Measurements from ENCODE around the gene SLC35E3. TPM values are rescaled to one million over a fixed set of nuclear protein-coding genes. Genes with fewer than 3 reads are reported as not detected.
A peak's percentile ranks its signal among the peaks of the same experiment; 100 is the strongest.

The SLC35E3 gene
- polyA plus RNA-seq, 1 of the 3 experiments (the other 2 are of a cell fraction): 5.7 TPM

DNA sequence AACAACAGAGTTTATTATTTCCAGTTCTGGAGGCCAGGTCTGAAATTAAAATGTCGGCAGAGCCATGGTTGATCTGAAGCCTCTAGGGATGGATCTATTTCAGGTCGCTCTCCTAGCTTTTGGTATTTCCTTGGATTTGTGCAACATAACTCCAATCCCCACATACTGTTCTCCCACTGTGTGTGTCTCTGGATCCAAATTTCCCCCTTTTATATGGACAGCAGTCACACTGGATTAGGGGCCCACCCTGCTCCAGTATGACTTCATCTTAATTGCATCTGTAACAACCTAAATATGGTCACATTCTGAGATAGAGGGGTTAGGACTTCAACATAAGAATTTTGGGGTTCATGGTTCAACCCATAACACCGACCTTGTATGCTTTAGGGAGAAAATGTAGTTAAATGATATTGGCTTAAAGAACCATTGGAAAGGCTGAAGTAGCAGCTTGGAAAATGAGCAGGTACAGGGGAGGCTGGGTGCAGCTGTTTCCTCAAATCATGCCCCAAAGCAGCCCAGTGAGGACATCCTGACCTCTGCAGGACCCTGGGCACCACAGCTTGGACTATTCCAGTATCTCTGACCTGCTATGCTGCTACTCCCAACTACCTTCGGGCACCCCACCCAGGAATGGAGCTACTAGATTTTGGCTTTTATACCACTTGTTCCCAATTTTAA lies 48.1 kb downstream of the SLC35E3 start:
- Histone ChIP-seq H3K27ac (ENCODE audit: low read depth in 2 of 2, low read length in 1 of 2) (no peak overlapping the region; a peak in 1 of 4 replicates), H4K20me1 (ENCODE audit: insufficient read depth) (no peaks in the 10 kb centered on the region), H3K79me2 (ENCODE audit: insufficient read depth) (no peaks in the 10 kb centered on the region), H3K36me3 (replicated peaks in 1 of 2; ENCODE audit: control insufficient read depth in 1 of 2, insufficient read depth in 2 of 2, low read length in 1 of 2) (no peaks in the 10 kb centered on the region), H3K27me3 (ENCODE audit: insufficient read depth) (no peaks in the 10 kb centered on the region), H3K4me3 (ENCODE audit: low read depth in 2 of 2, low read length in 1 of 2) (no peak overlapping the region), H3K9me2 (no peaks in the 10 kb centered on the region), H3K9ac (no peak overlapping the region), H3K4me2 (no peak overlapping the region), H3K9me3 (no peaks in the 10 kb centered on the region), H3F3A (replicated peaks; ENCODE audit: insufficient read depth) (peaks cover 6% of the 10 kb centered on the region), H3K4me1 (ENCODE audit: control insufficient read depth in 1 of 2, insufficient read depth in 2 of 2, low read depth in 1 of 2, low read length in 1 of 2) (no peaks in the 10 kb centered on the region), H2AFZ (ENCODE audit: low read depth) (no peak overlapping the region)
- CTCF ChIA-PET: no interaction called here
- WGBS (ENCODE audit: low lambda C conversion rate): over 99% methylated on average over 4 of the region's 4 CpGs
- TF ChIP-seq RAD21 (IDR thresholded peaks at IDR 0.05; ENCODE audit: low read length) (no peak), SMC3 (IDR thresholded peaks at IDR 0.05; ENCODE audit: low read depth, low read length) (no peak), FOXJ3 (CRISPR knock-in tag; IDR thresholded peaks at IDR 0.05) (no peak), RXRA (IDR thresholded peaks at IDR 0.05; ENCODE audit: borderline replicate concordance, low read depth) (no peak), JUND (IDR thresholded peaks at IDR 0.05) (no peak)
- TF ChIP-seq, protein P1, sequence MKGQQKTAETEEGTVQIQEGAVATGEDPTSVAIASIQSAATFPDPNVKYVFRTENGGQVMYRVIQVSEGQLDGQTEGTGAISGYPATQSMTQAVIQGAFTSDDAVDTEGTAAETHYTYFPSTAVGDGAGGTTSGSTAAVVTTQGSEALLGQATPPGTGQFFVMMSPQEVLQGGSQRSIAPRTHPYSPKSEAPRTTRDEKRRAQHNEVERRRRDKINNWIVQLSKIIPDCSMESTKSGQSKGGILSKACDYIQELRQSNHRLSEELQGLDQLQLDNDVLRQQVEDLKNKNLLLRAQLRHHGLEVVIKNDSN (IDR thresholded peaks at IDR 0.05; ENCODE audit: borderline replicate concordance, low read depth): no peak
- POLR2A ChIA-PET: interaction anchor here (0.9 kb wide), 1 partner anchor 13 kb away, joined by 4 read pairs; the partner anchor contains the start of gene MDM2
- no peak for DNase-seq

DNA sequence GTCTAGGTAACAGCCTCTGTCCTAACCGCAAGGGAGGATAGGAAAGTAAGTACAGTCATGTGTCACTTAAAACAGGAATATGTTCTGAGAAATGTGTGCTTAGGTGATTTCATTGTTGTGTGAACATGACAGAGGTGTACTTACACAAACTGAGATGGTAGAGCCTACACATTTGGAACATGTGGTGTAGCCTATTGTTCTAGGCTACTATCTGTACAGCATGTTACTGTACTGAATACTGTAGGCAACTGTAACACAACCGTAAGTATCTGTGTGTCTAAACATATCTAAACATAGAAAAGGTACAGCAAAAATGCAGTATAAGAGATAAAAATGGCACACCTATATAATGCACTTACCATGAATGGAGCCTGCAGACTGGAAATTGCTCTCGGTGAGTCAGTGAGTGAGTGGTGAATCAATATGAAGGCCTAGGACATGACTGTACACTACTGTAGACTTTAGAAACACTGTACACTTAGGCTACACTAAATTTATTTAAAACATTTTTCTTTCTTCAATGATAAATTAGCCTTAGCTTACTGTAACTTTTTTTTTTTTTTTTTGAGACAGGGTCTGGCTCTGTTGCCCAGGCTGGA lies 48.8 kb downstream of the SLC35E3 start:
- TF ChIP-seq FOSL2 (IDR thresholded peaks at IDR 0.05; ENCODE audit: borderline replicate concordance, low read depth) (peak; percentile 59; the same call in 1 of the 2 replicates), MEF2A (IDR thresholded peaks at IDR 0.05; ENCODE audit: borderline replicate concordance, low read depth) (no peak), JUND (IDR thresholded peaks at IDR 0.05) (0 out of 2 replicates have a peak, but pooled peaks have one; percentile 30), TCF12 (IDR thresholded peaks at IDR 0.05) (no peak), ELF1 (IDR thresholded peaks at IDR 0.05) (no peak), CHD2 (IDR thresholded peaks at IDR 0.05; ENCODE audit: low read length, partially characterized antibody) (no peak)
- TF ChIP-seq, protein P2, sequence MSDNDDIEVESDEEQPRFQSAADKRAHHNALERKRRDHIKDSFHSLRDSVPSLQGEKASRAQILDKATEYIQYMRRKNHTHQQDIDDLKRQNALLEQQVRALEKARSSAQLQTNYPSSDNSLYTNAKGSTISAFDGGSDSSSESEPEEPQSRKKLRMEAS (IDR thresholded peaks at IDR 0.05; ENCODE audit: low read depth): no peak
- TF ChIP-seq, protein P3, sequence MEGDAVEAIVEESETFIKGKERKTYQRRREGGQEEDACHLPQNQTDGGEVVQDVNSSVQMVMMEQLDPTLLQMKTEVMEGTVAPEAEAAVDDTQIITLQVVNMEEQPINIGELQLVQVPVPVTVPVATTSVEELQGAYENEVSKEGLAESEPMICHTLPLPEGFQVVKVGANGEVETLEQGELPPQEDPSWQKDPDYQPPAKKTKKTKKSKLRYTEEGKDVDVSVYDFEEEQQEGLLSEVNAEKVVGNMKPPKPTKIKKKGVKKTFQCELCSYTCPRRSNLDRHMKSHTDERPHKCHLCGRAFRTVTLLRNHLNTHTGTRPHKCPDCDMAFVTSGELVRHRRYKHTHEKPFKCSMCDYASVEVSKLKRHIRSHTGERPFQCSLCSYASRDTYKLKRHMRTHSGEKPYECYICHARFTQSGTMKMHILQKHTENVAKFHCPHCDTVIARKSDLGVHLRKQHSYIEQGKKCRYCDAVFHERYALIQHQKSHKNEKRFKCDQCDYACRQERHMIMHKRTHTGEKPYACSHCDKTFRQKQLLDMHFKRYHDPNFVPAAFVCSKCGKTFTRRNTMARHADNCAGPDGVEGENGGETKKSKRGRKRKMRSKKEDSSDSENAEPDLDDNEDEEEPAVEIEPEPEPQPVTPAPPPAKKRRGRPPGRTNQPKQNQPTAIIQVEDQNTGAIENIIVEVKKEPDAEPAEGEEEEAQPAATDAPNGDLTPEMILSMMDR (IDR thresholded peaks at IDR 0.05): no peak
- 68% methylated on average over 3 of the region's 3 CpGs for WGBS (ENCODE audit: low lambda C conversion rate)
- POLR2A ChIA-PET: no interaction called here
- no peak for DNase-seq
- Histone ChIP-seq H3K27me3 (ENCODE audit: insufficient read depth) (no peaks in the 10 kb centered on the region), H3F3A (replicated peaks; ENCODE audit: insufficient read depth) (peaks cover 6% of the 10 kb centered on the region), H3K27ac (ENCODE audit: low read depth in 2 of 2, low read length in 1 of 2) (peak overlapping the region in 1 of 2 experiments; percentile 45; a peak in 1 of 4 replicates), H3K4me3 (ENCODE audit: low read depth in 2 of 2, low read length in 1 of 2) (no peak overlapping the region), H3K9me3 (no peaks in the 10 kb centered on the region), H3K36me3 (replicated peaks in 1 of 2; ENCODE audit: control insufficient read depth in 1 of 2, insufficient read depth in 2 of 2, low read length in 1 of 2) (no peaks in the 10 kb centered on the region), H3K9me2 (no peaks in the 10 kb centered on the region), H2AFZ (ENCODE audit: low read depth) (no peak overlapping the region), H3K9ac (no peak overlapping the region), H4K20me1 (ENCODE audit: insufficient read depth) (no peaks in the 10 kb centered on the region), H3K4me1 (ENCODE audit: control insufficient read depth in 1 of 2, insufficient read depth in 2 of 2, low read depth in 1 of 2, low read length in 1 of 2) (no peaks in the 10 kb centered on the region), H3K4me2 (no peak overlapping the region), H3K79me2 (ENCODE audit: insufficient read depth) (no peaks in the 10 kb centered on the region)
- CTCF ChIA-PET: no interaction called here
